ENCODE results near the gene TOMT.
"Not testable (repeated sequence)": the region's sequence is repeated elsewhere in the genome, so short reads cannot be mapped to it uniquely, and the experiment has no call there.

GRCh38 chr11:72142086-72142485, 36.4 kb downstream of the TOMT start:
- TF ChIP-seq FOXP2 (optimal IDR thresholded peaks at IDR 0.05; ENCODE audit: control extremely low read depth, extremely low read length, insufficient read depth); EZH2 (IDR thresholded peaks at IDR 0.05); POLR2AphosphoS5 (IDR thresholded peaks at IDR 0.05; ENCODE audit: borderline replicate concordance, low read depth, low read length): not testable (repeated sequence)

All from SK-N-MC (cell line).